ENCODE data around the gene MCRIP1.
A peak's percentile ranks its signal among the peaks of the same experiment; 100 is the strongest.

MCRIP1 gene

DNA sequence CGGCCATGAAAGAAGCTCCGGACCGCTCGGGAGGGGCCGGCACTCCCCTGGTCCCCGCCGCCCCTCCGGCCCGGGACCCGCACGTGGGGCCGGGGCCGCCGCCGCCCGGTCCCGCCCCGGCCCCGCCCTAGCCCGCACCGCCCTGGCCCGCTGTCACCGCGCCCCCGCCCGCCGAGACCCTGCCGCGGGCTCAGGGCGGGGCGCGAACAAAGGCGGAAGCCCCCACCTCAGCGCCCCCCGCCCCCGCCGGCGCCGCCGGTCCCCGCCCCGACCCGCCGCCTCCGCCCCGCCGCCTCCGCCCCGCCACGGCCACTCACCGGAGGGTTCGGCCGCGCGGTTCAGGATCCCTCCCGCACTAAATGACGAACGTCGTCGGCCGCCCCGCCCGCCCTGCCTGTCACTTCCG lies 37.9 kb upstream of the MCRIP1 start, which contains the start of gene ARHGDIA:
ARHGDIA (minus strand) TSS at position 357 of the 406 bp plus-strand sequence. CDS start 1,407 bp downstream, outside the sequence.
- Histone ChIP-seq H3K27ac (ENCODE audit: low read depth, low read length) (peak within 1 kb of the TSS; percentile 95), H3K18ac (ENCODE audit: low read length) (peak within 1 kb of the TSS; percentile 96), H3K23ac (ENCODE audit: low read length) (peak within 1 kb of the TSS; percentile 100), H4K5ac (ENCODE audit: low read length) (no peak within 1 kb of the TSS), H2BK120ac (ENCODE audit: low read depth, low read length) (peak within 1 kb of the TSS; percentile 28), H3K4me2 (ENCODE audit: low read length) (peak within 1 kb of the TSS; percentile 92), H3K4me3 (ENCODE audit: low read length) (peak within 1 kb of the TSS; percentile 89), H3K27me3 (ENCODE audit: insufficient read depth, low read length, poor library complexity) (no peaks in the 10 kb centered on the region), H2AK5ac (ENCODE audit: low read length) (peak within 1 kb of the TSS; percentile 93), H3K4me1 (ENCODE audit: control insufficient read depth, low read depth, low read length) (no peaks in the 10 kb centered on the region), H3K79me1 (ENCODE audit: low read length) (peaks cover 5% of the 10 kb centered on the region), H4K8ac (ENCODE audit: low read depth, low read length) (peak within 1 kb of the TSS; percentile 43), H3K36me3 (ENCODE audit: control insufficient read depth, insufficient read depth, low read length) (peaks cover 2% of the 10 kb centered on the region), H3K9ac (ENCODE audit: low read length) (peak within 1 kb of the TSS; percentile 97), H2BK15ac (replicated peaks; ENCODE audit: low read depth) (no peak within 1 kb of the TSS), H3K4ac (ENCODE audit: low read depth, low read length) (peak within 1 kb of the TSS; percentile 100), H3K56ac (ENCODE audit: low read length) (peak within 1 kb of the TSS; percentile 98), H2BK5ac (ENCODE audit: low read length) (peak within 1 kb of the TSS; percentile 89), H3K79me2 (ENCODE audit: control insufficient read depth, insufficient read depth, low read length) (peaks cover 8% of the 10 kb centered on the region)
- no peak for DNase-seq
- WGBS (ENCODE audit: extremely low coverage, insufficient coverage, low lambda C conversion rate), result no CpG with 5 or more reads among the region's 64 CpGs

- peak overlapping the region; percentile 82 for H3K18ac ChIP-seq (ENCODE audit: low read length)
- H3K27me3 ChIP-seq (ENCODE audit: insufficient read depth, low read length, poor library complexity), result no peaks in the 10 kb centered on the region
- H4K5ac ChIP-seq (ENCODE audit: low read length), result no peak overlapping the region
- no peak overlapping the region for H2BK5ac ChIP-seq (ENCODE audit: low read length)
- H3K56ac ChIP-seq (ENCODE audit: low read length), result peak overlapping the region; percentile 96
- H3K4me1 ChIP-seq (ENCODE audit: control insufficient read depth, low read depth, low read length), result no peaks in the 10 kb centered on the region
- no peak overlapping the region for H2BK15ac ChIP-seq (replicated peaks; ENCODE audit: low read depth)
- peaks cover 6% of the 10 kb centered on the region for H3K79me1 ChIP-seq (ENCODE audit: low read length)
- no CpG with 5 or more reads among the region's 65 CpGs for WGBS (ENCODE audit: extremely low coverage, insufficient coverage, low lambda C conversion rate)
- H3K23ac ChIP-seq (ENCODE audit: low read length), result peak overlapping the region; percentile 89
- peak overlapping the region; percentile 43 for H4K8ac ChIP-seq (ENCODE audit: low read depth, low read length)
- H3K9ac ChIP-seq (ENCODE audit: low read length), result peak overlapping the region; percentile 97
- peak overlapping the region; percentile 97 for H3K4ac ChIP-seq (ENCODE audit: low read depth, low read length)
- H2AK5ac ChIP-seq (ENCODE audit: low read length), result peak overlapping the region; percentile 58
- H3K27ac ChIP-seq (ENCODE audit: low read depth, low read length), result peak overlapping the region; percentile 95
- DNase-seq, result peak; percentile 64
- peak overlapping the region; percentile 86 for H3K4me3 ChIP-seq (ENCODE audit: low read length)
- peak overlapping the region; percentile 61 for H3K4me2 ChIP-seq (ENCODE audit: low read length)
- peaks cover 2% of the 10 kb centered on the region for H3K36me3 ChIP-seq (ENCODE audit: control insufficient read depth, insufficient read depth, low read length)
- H3K79me2 ChIP-seq (ENCODE audit: control insufficient read depth, insufficient read depth, low read length), result peaks cover 8% of the 10 kb centered on the region
- H2BK120ac ChIP-seq (ENCODE audit: low read depth, low read length), result peak overlapping the region; percentile 28
These were observed 37.3 kb upstream of the MCRIP1 start for GRCh38 chr17:81870131-81870980.

DNA sequence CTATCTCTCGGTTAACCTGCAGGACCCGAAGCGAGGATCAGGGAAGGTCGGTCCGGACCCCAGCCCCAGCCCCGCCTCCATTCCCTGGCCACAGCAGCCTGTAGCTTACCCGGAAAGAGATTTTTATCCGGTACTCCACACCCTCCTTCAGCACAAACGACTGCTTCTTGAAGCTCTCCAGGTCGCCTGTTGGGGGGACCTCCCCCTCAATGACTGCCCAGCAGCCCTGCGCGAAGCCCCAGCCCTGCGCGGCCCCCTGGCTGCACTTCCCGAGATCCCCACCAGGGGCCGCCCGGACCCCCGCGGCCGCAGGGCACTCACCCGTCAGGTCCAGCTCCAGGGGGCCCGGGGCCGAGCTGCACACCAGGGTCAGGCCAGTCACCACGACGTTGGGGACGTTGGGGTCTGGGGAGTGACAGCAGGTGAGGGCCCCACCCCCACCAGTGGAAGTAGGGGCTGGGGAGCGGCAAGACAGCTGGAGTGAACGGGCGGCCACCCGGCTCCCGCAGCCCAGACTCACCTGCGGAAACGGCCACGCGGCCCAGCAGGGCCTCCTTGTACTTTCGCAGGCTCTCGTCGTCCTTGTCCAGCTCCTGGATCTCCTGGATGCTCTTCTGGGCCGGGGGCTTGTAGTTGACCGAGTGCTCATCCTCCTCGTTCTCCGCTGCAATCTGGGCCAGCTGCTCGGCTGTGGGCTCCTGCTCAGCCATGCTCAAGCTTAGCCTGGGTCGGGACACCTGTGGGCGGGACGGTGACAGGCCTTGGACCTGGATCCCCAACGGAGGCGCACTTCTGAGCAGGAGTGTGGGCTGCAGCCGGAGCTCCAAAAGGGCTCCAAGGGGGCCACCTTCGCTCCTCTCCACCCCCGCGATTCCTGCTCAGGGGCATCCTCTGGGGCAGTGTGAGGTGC lies 36.4 kb upstream of the MCRIP1 start:
- Histone ChIP-seq H4K8ac (ENCODE audit: low read depth, low read length) (no peak overlapping the region), H3K4me3 (ENCODE audit: low read length) (no peak overlapping the region), H3K18ac (ENCODE audit: low read length) (no peak overlapping the region), H2BK15ac (replicated peaks; ENCODE audit: low read depth) (no peak overlapping the region), H4K5ac (ENCODE audit: low read length) (no peak overlapping the region), H3K27ac (ENCODE audit: low read depth, low read length) (peak overlapping the region; percentile 95), H3K27me3 (ENCODE audit: insufficient read depth, low read length, poor library complexity) (no peaks in the 10 kb centered on the region), H3K79me2 (ENCODE audit: control insufficient read depth, insufficient read depth, low read length) (peaks cover 8% of the 10 kb centered on the region), H2BK120ac (ENCODE audit: low read depth, low read length) (no peak overlapping the region), H3K4me2 (ENCODE audit: low read length) (peak overlapping the region; percentile 61), H3K79me1 (ENCODE audit: low read length) (peaks cover 6% of the 10 kb centered on the region), H3K23ac (ENCODE audit: low read length) (peak overlapping the region; percentile 86), H2BK5ac (ENCODE audit: low read length) (no peak overlapping the region), H3K9ac (ENCODE audit: low read length) (peak overlapping the region; percentile 97), H3K36me3 (ENCODE audit: control insufficient read depth, insufficient read depth, low read length) (peaks cover 2% of the 10 kb centered on the region), H2AK5ac (ENCODE audit: low read length) (no peak overlapping the region), H3K56ac (ENCODE audit: low read length) (peak overlapping the region; percentile 96), H3K4me1 (ENCODE audit: control insufficient read depth, low read depth, low read length) (no peaks in the 10 kb centered on the region), H3K4ac (ENCODE audit: low read depth, low read length) (no peak overlapping the region)
- WGBS (ENCODE audit: extremely low coverage, insufficient coverage, low lambda C conversion rate), result no CpG with 5 or more reads among the region's 52 CpGs
- peak; percentile 70 for DNase-seq

GRCh38 chr17:81868674-81869220 lies 35.7 kb upstream of the MCRIP1 start:
- Histone ChIP-seq H3K4me1 (ENCODE audit: control insufficient read depth, low read depth, low read length) (no peaks in the 10 kb centered on the region), H3K4me3 (ENCODE audit: low read length) (no peak overlapping the region), H3K4me2 (ENCODE audit: low read length) (no peak overlapping the region), H3K9ac (ENCODE audit: low read length) (peak overlapping the region; percentile 36), H3K27ac (ENCODE audit: low read depth, low read length) (peak overlapping the region; percentile 65), H2BK15ac (replicated peaks; ENCODE audit: low read depth) (no peak overlapping the region), H3K56ac (ENCODE audit: low read length) (peak overlapping the region; percentile 37), H3K4ac (ENCODE audit: low read depth, low read length) (no peak overlapping the region), H4K8ac (ENCODE audit: low read depth, low read length) (no peak overlapping the region), H2BK120ac (ENCODE audit: low read depth, low read length) (no peak overlapping the region), H4K5ac (ENCODE audit: low read length) (no peak overlapping the region), H3K36me3 (ENCODE audit: control insufficient read depth, insufficient read depth, low read length) (peaks cover 2% of the 10 kb centered on the region), H3K18ac (ENCODE audit: low read length) (no peak overlapping the region), H3K79me2 (ENCODE audit: control insufficient read depth, insufficient read depth, low read length) (peaks cover 11% of the 10 kb centered on the region), H3K27me3 (ENCODE audit: insufficient read depth, low read length, poor library complexity) (no peaks in the 10 kb centered on the region), H3K79me1 (ENCODE audit: low read length) (peaks cover 13% of the 10 kb centered on the region), H2BK5ac (ENCODE audit: low read length) (no peak overlapping the region), H2AK5ac (ENCODE audit: low read length) (no peak overlapping the region), H3K23ac (ENCODE audit: low read length) (peak overlapping the region; percentile 86)
- DNase-seq, result peak; percentile 89
- no CpG with 5 or more reads among the region's 30 CpGs for WGBS (ENCODE audit: extremely low coverage, insufficient coverage, low lambda C conversion rate)

- H3K23ac ChIP-seq (ENCODE audit: low read length), result no peak overlapping the region
- H3K9ac ChIP-seq (ENCODE audit: low read length), result peak overlapping the region; percentile 12
- peaks cover 11% of the 10 kb centered on the region for H3K79me2 ChIP-seq (ENCODE audit: control insufficient read depth, insufficient read depth, low read length)
- no peak overlapping the region for H2BK120ac ChIP-seq (ENCODE audit: low read depth, low read length)
- no peak overlapping the region for H3K4ac ChIP-seq (ENCODE audit: low read depth, low read length)
- H3K4me2 ChIP-seq (ENCODE audit: low read length), result no peak overlapping the region
- H3K79me1 ChIP-seq (ENCODE audit: low read length), result peaks cover 14% of the 10 kb centered on the region
- H4K8ac ChIP-seq (ENCODE audit: low read depth, low read length), result no peak overlapping the region
- H3K56ac ChIP-seq (ENCODE audit: low read length), result peak overlapping the region; percentile 66
- WGBS (ENCODE audit: extremely low coverage, insufficient coverage, low lambda C conversion rate), result no CpG with 5 or more reads among the region's 28 CpGs
- no peaks in the 10 kb centered on the region for H3K4me1 ChIP-seq (ENCODE audit: control insufficient read depth, low read depth, low read length)
- H4K5ac ChIP-seq (ENCODE audit: low read length), result no peak overlapping the region
- no peak overlapping the region for H3K18ac ChIP-seq (ENCODE audit: low read length)
- no peak overlapping the region for H2BK15ac ChIP-seq (replicated peaks; ENCODE audit: low read depth)
- H2BK5ac ChIP-seq (ENCODE audit: low read length), result no peak overlapping the region
- H2AK5ac ChIP-seq (ENCODE audit: low read length), result no peak overlapping the region
- H3K27me3 ChIP-seq (ENCODE audit: insufficient read depth, low read length, poor library complexity), result no peaks in the 10 kb centered on the region
- H3K36me3 ChIP-seq (ENCODE audit: control insufficient read depth, insufficient read depth, low read length), result peaks cover 2% of the 10 kb centered on the region
- H3K27ac ChIP-seq (ENCODE audit: low read depth, low read length), result peak overlapping the region; percentile 32
- no peak for DNase-seq
- H3K4me3 ChIP-seq (ENCODE audit: low read length), result no peak overlapping the region
These were observed 35.0 kb upstream of the MCRIP1 start for GRCh38 chr17:81867991-81868673.

Measured in mesendoderm (in vitro differentiated cells).